HUES6 (cell line): Measurements from ENCODE around the gene CNOT2.

ENCODE experiments used
- H3K27ac ChIP-seq: 2 replicates; pipeline ENCODE4 v1.7.0; 2013; ENCODE audit warnings: low read depth, mild to moderate bottlenecking, low read length, inconsistent platforms
- H3K27me3 ChIP-seq: 2 replicates; pipeline ENCODE4 v1.6.1; 2013; ENCODE audit warnings: low read length; ENCODE audit not compliant: control insufficient read depth, insufficient read depth
- H3K36me3 ChIP-seq: 2 replicates; pipeline ENCODE4 v1.6.1; 2013; ENCODE audit warnings: low read length; ENCODE audit not compliant: control insufficient read depth, insufficient read depth
- H3K4me1 ChIP-seq: 2 replicates; pipeline ENCODE4 v1.6.1; 2013; ENCODE audit warnings: low read length; ENCODE audit not compliant: control insufficient read depth, insufficient read depth
- H3K4me3 ChIP-seq: 2 replicates; pipeline ENCODE4 v1.5.1; 2013; ENCODE audit warnings: low read depth, low read length
- H3K9ac ChIP-seq: one replicate; pipeline ENCODE4 v1.6.1; 2013; ENCODE audit warnings: mild to moderate bottlenecking, low read length
- H3K9me3 ChIP-seq: 2 replicates; pipeline ENCODE4 v1.6.1; 2013; ENCODE audit warnings: low read depth, low read length; ENCODE audit not compliant: control insufficient read depth, insufficient read depth

CNOT2 gene

DNA sequence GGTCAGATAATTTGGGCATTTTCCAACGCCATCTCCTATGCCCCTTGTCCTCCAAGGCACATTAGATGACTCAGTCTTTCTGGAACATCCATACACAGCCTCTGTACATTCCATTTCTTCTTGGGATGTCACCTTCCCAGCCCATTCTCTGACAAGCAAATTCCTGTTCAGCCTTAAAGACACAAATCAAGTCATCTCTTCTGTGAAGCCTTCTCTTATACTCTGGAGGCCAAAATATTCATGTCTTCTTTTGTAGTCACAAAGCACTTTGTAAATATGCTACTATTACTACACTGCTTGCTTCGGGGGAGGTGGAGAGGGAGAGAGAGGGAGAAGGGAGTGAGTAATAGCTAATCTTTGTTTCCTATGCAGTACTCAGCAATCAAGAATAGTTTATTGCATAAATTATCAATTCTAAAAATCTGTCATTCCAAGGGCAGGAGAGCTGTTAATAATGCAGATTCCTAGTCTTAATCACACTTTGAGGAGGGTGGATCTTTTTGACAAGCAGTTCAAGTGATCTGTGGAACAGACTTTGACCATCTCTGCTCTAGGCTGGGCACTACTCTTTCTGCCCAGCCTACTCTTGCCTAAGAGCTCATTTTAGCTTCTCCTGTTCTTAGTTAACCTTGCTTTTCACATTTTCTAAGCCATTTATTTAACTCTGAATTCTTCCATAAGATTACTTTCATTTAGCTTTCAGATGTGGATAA, 150.7 kb downstream of the CNOT2 start:
- H3K4me1 ChIP-seq = no peaks in the 10 kb centered on the region
- no peak overlapping the region for H3K27ac ChIP-seq
- peaks cover 8% of the 10 kb centered on the region for H3K36me3 ChIP-seq
- no peaks in the 10 kb centered on the region for H3K27me3 ChIP-seq
- H3K4me3 ChIP-seq = no peak overlapping the region
- no peak overlapping the region for H3K9ac ChIP-seq
- H3K9me3 ChIP-seq = peaks cover 9% of the 10 kb centered on the region; the same call in 1 of the 2 replicates

DNA sequence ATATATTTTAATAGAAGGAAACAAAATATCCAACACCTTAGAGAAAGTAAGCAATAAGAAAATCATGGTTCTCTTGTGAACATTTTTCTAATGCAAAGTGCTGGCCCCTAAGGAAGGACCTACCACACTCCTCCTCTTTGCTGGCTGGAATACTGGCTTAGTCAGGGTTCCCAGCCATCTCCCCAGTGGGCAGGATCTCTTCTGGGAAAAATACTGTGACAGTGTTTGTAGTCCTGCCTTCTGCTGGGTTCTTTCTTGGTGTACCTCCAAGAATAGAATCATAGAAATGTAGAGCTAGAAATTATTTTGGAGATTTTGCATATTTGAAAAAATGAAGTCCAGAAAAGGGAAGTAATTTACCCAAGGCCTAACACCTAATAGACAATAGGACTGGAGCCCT, 154.8 kb downstream of the CNOT2 start:
- no peak overlapping the region for H3K9ac ChIP-seq
- H3K27me3 ChIP-seq = no peaks in the 10 kb centered on the region
- no peak overlapping the region for H3K27ac ChIP-seq
- H3K4me1 ChIP-seq = no peaks in the 10 kb centered on the region
- no peaks in the 10 kb centered on the region for H3K9me3 ChIP-seq
- H3K4me3 ChIP-seq = no peak overlapping the region
- peaks cover 41% of the 10 kb centered on the region for H3K36me3 ChIP-seq

DNA sequence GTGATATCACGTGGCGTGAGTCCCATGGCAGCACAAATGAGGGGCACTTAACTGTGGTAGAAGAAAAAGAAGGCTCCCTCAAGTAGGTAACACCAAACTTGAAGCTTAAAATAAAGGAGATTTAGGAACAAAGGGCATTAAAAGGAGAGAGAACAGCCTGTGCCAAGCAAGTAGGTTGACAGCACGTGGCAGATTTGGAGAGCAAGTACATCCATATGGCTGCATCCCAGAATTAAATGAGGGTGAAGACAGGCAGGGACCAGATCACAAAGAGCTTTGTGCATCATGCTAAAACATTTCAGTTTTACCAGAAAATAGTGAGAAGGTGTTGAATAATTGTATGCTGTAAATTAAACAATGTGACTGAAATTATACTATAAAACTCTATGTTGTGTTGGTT, 155.6 kb downstream of the CNOT2 start:
- Histone ChIP-seq H3K9me3 (no peaks in the 10 kb centered on the region), H3K9ac (no peak overlapping the region), H3K4me1 (no peaks in the 10 kb centered on the region), H3K36me3 (peaks cover 44% of the 10 kb centered on the region), H3K27me3 (no peaks in the 10 kb centered on the region), H3K4me3 (no peak overlapping the region), H3K27ac (no peak overlapping the region)

DNA sequence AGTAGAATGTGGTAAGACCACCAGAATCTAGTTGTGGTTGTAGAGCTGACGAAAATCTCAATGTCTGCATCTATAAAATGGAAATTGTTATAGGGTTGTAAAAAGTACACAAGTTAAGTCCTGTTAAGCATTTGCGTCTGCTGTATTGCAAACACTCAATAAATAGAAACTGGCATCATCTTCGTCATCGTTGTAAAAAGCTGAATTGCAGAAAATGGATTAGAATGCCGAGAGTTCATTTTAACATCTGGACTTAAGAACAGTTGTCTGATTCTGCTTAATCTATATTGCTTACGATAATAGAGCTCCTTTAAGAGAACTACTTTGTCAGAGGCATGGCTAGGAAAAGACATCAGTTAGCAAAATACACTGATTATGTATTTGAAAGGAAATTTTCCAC, 156.1 kb downstream of the CNOT2 start:
- Histone ChIP-seq H3K9ac (no peak overlapping the region), H3K27ac (no peak overlapping the region), H3K4me3 (no peak overlapping the region), H3K9me3 (no peaks in the 10 kb centered on the region), H3K27me3 (no peaks in the 10 kb centered on the region), H3K4me1 (no peaks in the 10 kb centered on the region), H3K36me3 (peaks cover 46% of the 10 kb centered on the region)

DNA sequence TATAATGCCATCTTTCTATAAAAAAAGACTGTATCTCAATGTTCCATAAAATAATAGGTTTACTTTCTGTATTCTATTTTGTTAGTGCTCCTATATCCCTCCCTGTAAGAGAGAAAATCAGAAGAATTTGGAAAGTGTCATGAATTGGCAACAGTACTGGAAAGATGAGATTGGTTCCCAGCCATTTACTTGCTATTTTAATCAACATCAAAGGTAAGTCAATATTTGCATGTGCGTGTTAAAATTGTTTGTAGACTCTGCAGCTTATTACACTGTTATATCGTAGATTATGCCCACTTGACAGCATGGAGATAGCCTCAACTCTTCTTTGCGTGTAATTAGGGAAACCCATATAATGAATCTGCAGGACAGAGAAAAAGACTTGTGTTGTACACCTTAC, 156.9 kb downstream of the CNOT2 start:
- Histone ChIP-seq H3K9me3 (no peaks in the 10 kb centered on the region), H3K4me3 (no peak overlapping the region), H3K27me3 (no peaks in the 10 kb centered on the region), H3K27ac (no peak overlapping the region), H3K9ac (no peak overlapping the region), H3K36me3 (peaks cover 49% of the 10 kb centered on the region), H3K4me1 (no peaks in the 10 kb centered on the region)

DNA sequence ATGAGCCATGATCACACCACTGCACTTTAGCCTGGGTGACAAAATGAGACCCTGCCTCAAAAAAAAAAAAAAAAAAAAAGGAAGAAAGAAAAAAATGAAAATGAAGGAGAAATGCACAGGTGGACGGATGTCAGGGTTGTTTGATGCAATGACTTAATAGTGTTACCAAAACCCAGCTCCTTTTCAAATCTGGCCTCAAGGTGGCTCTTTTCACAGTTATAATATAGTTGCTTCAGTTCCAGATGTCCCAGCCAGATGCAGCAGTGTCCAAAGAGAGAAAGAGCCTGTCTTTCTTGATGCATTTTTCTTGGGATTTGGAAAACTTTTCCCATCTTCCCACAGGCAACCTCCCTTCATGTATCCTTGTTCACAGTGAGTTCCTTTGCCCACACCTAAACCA, 159.4 kb downstream of the CNOT2 start:
- no peaks in the 10 kb centered on the region for H3K4me1 ChIP-seq
- H3K4me3 ChIP-seq = no peak overlapping the region
- H3K36me3 ChIP-seq = peaks cover 59% of the 10 kb centered on the region
- H3K27me3 ChIP-seq = no peaks in the 10 kb centered on the region
- no peaks in the 10 kb centered on the region for H3K9me3 ChIP-seq
- H3K27ac ChIP-seq = no peak overlapping the region
- H3K9ac ChIP-seq = no peak overlapping the region

DNA sequence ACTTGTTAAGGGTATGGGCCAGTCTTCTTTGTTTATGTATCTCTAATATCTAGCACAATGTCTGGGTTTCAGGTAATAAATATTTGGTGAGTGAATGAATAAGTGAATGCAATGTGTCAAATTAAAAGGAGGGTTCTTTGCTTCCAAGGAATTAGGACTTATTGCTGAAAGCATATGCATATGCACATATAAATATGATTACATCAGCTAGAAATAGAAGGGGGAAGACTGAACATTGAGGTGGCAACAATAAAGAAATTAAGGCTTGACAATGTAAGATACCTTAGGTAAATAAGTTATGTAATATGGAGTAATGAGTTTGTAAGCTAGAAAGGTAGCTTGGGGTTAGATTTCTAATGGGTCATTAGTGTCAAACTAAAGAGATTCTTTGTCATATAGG, 160.6 kb downstream of the CNOT2 start:
- no peaks in the 10 kb centered on the region for H3K27me3 ChIP-seq
- H3K36me3 ChIP-seq = peaks cover 57% of the 10 kb centered on the region
- H3K27ac ChIP-seq = no peak overlapping the region
- no peak overlapping the region for H3K9ac ChIP-seq
- H3K4me1 ChIP-seq = no peaks in the 10 kb centered on the region
- no peaks in the 10 kb centered on the region for H3K9me3 ChIP-seq
- no peak overlapping the region for H3K4me3 ChIP-seq
